ENCODE measurements around the gene RGS6.

RGS6 gene

GRCh38 chr14:72591391-72591790, 659.2 kb downstream of the RGS6 start:
- Histone ChIP-seq H3K4me3 (ENCODE audit: low read length) (no peak overlapping the region), H3K27ac (ENCODE audit: low read length) (no peak overlapping the region), H3K27me3 (ENCODE audit: insufficient read depth, low read length) (no peaks in the 10 kb centered on the region), H3K36me3 (ENCODE audit: insufficient read depth, low read depth, low read length) (no peaks in the 10 kb centered on the region), H3K9ac (ENCODE audit: low read depth, low read length) (no peak overlapping the region), H3K4me1 (ENCODE audit: insufficient read depth, low read length) (no peaks in the 10 kb centered on the region), H3K9me3 (ENCODE audit: insufficient read depth, low read depth, low read length) (no peaks in the 10 kb centered on the region)

- no peak overlapping the region for H3K4me3 ChIP-seq (ENCODE audit: low read length)
- H3K36me3 ChIP-seq (ENCODE audit: insufficient read depth, low read depth, low read length): no peaks in the 10 kb centered on the region
- no peaks in the 10 kb centered on the region for H3K27me3 ChIP-seq (ENCODE audit: insufficient read depth, low read length)
- no peaks in the 10 kb centered on the region for H3K9me3 ChIP-seq (ENCODE audit: insufficient read depth, low read depth, low read length)
- H3K9ac ChIP-seq (ENCODE audit: low read depth, low read length): no peak overlapping the region
- no peaks in the 10 kb centered on the region for H3K4me1 ChIP-seq (ENCODE audit: insufficient read depth, low read length)
- H3K27ac ChIP-seq (ENCODE audit: low read length): no peak overlapping the region
Observed at GRCh38 chr14:72594099-72594901, 662.1 kb downstream of the RGS6 start.

GRCh38 chr14:72595152-72595862, 663.1 kb downstream of the RGS6 start:
- no peak overlapping the region for H3K4me3 ChIP-seq (ENCODE audit: low read length)
- no peak overlapping the region for H3K9ac ChIP-seq (ENCODE audit: low read depth, low read length)
- H3K36me3 ChIP-seq (ENCODE audit: insufficient read depth, low read depth, low read length): no peaks in the 10 kb centered on the region
- no peak overlapping the region for H3K27ac ChIP-seq (ENCODE audit: low read length)
- H3K4me1 ChIP-seq (ENCODE audit: insufficient read depth, low read length): peaks cover 4% of the 10 kb centered on the region
- no peaks in the 10 kb centered on the region for H3K9me3 ChIP-seq (ENCODE audit: insufficient read depth, low read depth, low read length)
- H3K27me3 ChIP-seq (ENCODE audit: insufficient read depth, low read length): no peaks in the 10 kb centered on the region

GRCh38 chr14:72597252-72598233, 665.3 kb downstream of the RGS6 start:
- no peaks in the 10 kb centered on the region for H3K36me3 ChIP-seq (ENCODE audit: insufficient read depth, low read depth, low read length)
- H3K27me3 ChIP-seq (ENCODE audit: insufficient read depth, low read length): no peaks in the 10 kb centered on the region
- H3K9ac ChIP-seq (ENCODE audit: low read depth, low read length): no peak overlapping the region
- no peak overlapping the region for H3K4me3 ChIP-seq (ENCODE audit: low read length)
- no peaks in the 10 kb centered on the region for H3K9me3 ChIP-seq (ENCODE audit: insufficient read depth, low read depth, low read length)
- no peak overlapping the region for H3K27ac ChIP-seq (ENCODE audit: low read length)
- peaks cover 4% of the 10 kb centered on the region for H3K4me1 ChIP-seq (ENCODE audit: insufficient read depth, low read length)

GRCh38 chr14:72598306-72598705, 666.1 kb downstream of the RGS6 start:
- Histone ChIP-seq H3K9ac (ENCODE audit: low read depth, low read length) (no peak overlapping the region), H3K27ac (ENCODE audit: low read length) (no peak overlapping the region), H3K4me3 (ENCODE audit: low read length) (no peak overlapping the region), H3K9me3 (ENCODE audit: insufficient read depth, low read depth, low read length) (no peaks in the 10 kb centered on the region), H3K27me3 (ENCODE audit: insufficient read depth, low read length) (no peaks in the 10 kb centered on the region), H3K36me3 (ENCODE audit: insufficient read depth, low read depth, low read length) (no peaks in the 10 kb centered on the region), H3K4me1 (ENCODE audit: insufficient read depth, low read length) (peaks cover 4% of the 10 kb centered on the region)

- no peak overlapping the region for H3K9ac ChIP-seq (ENCODE audit: low read depth, low read length)
- no peaks in the 10 kb centered on the region for H3K9me3 ChIP-seq (ENCODE audit: insufficient read depth, low read depth, low read length)
- H3K27me3 ChIP-seq (ENCODE audit: insufficient read depth, low read length): no peaks in the 10 kb centered on the region
- H3K4me3 ChIP-seq (ENCODE audit: low read length): no peak overlapping the region
- H3K4me1 ChIP-seq (ENCODE audit: insufficient read depth, low read length): peaks cover 4% of the 10 kb centered on the region
- no peaks in the 10 kb centered on the region for H3K36me3 ChIP-seq (ENCODE audit: insufficient read depth, low read depth, low read length)
- no peak overlapping the region for H3K27ac ChIP-seq (ENCODE audit: low read length)
Observed at GRCh38 chr14:72599579-72600470, 667.6 kb downstream of the RGS6 start.

GRCh38 chr14:72600551-72601330, 668.5 kb downstream of the RGS6 start:
- H3K9ac ChIP-seq (ENCODE audit: low read depth, low read length): no peak overlapping the region
- H3K27ac ChIP-seq (ENCODE audit: low read length): no peak overlapping the region
- H3K4me3 ChIP-seq (ENCODE audit: low read length): no peak overlapping the region
- no peaks in the 10 kb centered on the region for H3K27me3 ChIP-seq (ENCODE audit: insufficient read depth, low read length)
- H3K36me3 ChIP-seq (ENCODE audit: insufficient read depth, low read depth, low read length): no peaks in the 10 kb centered on the region
- H3K4me1 ChIP-seq (ENCODE audit: insufficient read depth, low read length): peaks cover 4% of the 10 kb centered on the region
- no peaks in the 10 kb centered on the region for H3K9me3 ChIP-seq (ENCODE audit: insufficient read depth, low read depth, low read length)

- no peak overlapping the region for H3K9ac ChIP-seq (ENCODE audit: low read depth, low read length)
- H3K4me3 ChIP-seq (ENCODE audit: low read length): no peak overlapping the region
- no peaks in the 10 kb centered on the region for H3K36me3 ChIP-seq (ENCODE audit: insufficient read depth, low read depth, low read length)
- H3K4me1 ChIP-seq (ENCODE audit: insufficient read depth, low read length): peaks cover 4% of the 10 kb centered on the region
- H3K27me3 ChIP-seq (ENCODE audit: insufficient read depth, low read length): no peaks in the 10 kb centered on the region
- H3K9me3 ChIP-seq (ENCODE audit: insufficient read depth, low read depth, low read length): no peaks in the 10 kb centered on the region
- H3K27ac ChIP-seq (ENCODE audit: low read length): no peak overlapping the region
Observed at GRCh38 chr14:72603639-72604038, 671.4 kb downstream of the RGS6 start.

- Histone ChIP-seq H3K27ac (ENCODE audit: low read length) (no peak overlapping the region), H3K4me1 (ENCODE audit: insufficient read depth, low read length) (peaks cover 7% of the 10 kb centered on the region), H3K9me3 (ENCODE audit: insufficient read depth, low read depth, low read length) (no peaks in the 10 kb centered on the region)
Observed at GRCh38 chr14:72604133-72604532, 671.9 kb downstream of the RGS6 start.

GRCh38 chr14:72605096-72605920, 673.1 kb downstream of the RGS6 start:
- Histone ChIP-seq H3K9ac (ENCODE audit: low read depth, low read length) (no peak overlapping the region), H3K9me3 (ENCODE audit: insufficient read depth, low read depth, low read length) (no peaks in the 10 kb centered on the region), H3K27ac (ENCODE audit: low read length) (no peak overlapping the region), H3K4me1 (ENCODE audit: insufficient read depth, low read length) (peaks cover 3% of the 10 kb centered on the region; the same call in 1 of the 2 replicates), H3K27me3 (ENCODE audit: insufficient read depth, low read length) (no peaks in the 10 kb centered on the region), H3K36me3 (ENCODE audit: insufficient read depth, low read depth, low read length) (no peaks in the 10 kb centered on the region), H3K4me3 (ENCODE audit: low read length) (no peak overlapping the region)

More at GRCh38 chr14:72604133-72604532, 671.9 kb downstream of the RGS6 start:
- Histone ChIP-seq H3K4me3 (ENCODE audit: low read length) (no peak overlapping the region), H3K9ac (ENCODE audit: low read depth, low read length) (no peak overlapping the region), H3K36me3 (ENCODE audit: insufficient read depth, low read depth, low read length) (no peaks in the 10 kb centered on the region), H3K27me3 (ENCODE audit: insufficient read depth, low read length) (no peaks in the 10 kb centered on the region)

Measured in iPS-20b (cell line).